Liver (tissue), 9 donors: Measurements from ENCODE around the gene PRKCH. TPM values are rescaled to one million over a fixed set of nuclear protein-coding genes. Genes with fewer than 3 reads are reported as not detected.

Experiments used
- DNase-seq: peaks from one replicate; pipeline ENCODE4 v3.0.0-alpha.2; 2017; ENCODE audit warnings: low spot score
- H3K27ac ChIP-seq, 2 donors: one replicate each; pipeline ENCODE4 v1.7.0; 2013; ENCODE audit warnings: inconsistent platforms in 2 of 2, low read length in 2 of 2, control low read depth in 1 of 2, low read depth in 1 of 2, mild to moderate bottlenecking in 1 of 2
- H3K27me3 ChIP-seq, 4 donors: one replicate each; pipeline versions ENCODE4 v1.6.1 to v1.7.0; 2013; ENCODE audit warnings: low read length in 3 of 4, inconsistent platforms in 1 of 4, mild to moderate bottlenecking in 1 of 4, moderate library complexity in 1 of 4; ENCODE audit not compliant: control insufficient read depth in 4 of 4, insufficient read depth in 4 of 4
- H3K36me3 ChIP-seq, 4 donors: one replicate each; pipeline versions ENCODE4 v1.6.1 to v1.7.0; 2013; ENCODE audit warnings: low read length in 3 of 4, mild to moderate bottlenecking in 3 of 4, low read depth in 1 of 4, moderate library complexity in 1 of 4; ENCODE audit not compliant: control insufficient read depth in 4 of 4, insufficient read depth in 3 of 4
- H3K4me1 ChIP-seq, 4 donors: one replicate each; pipeline versions ENCODE4 v1.6.1 to v1.7.0; 2013; ENCODE audit warnings: low read length in 3 of 4, mild to moderate bottlenecking in 3 of 4, moderate library complexity in 1 of 4; ENCODE audit not compliant: control insufficient read depth in 4 of 4, insufficient read depth in 4 of 4
- H3K4me3 ChIP-seq, 3 donors: one replicate each; pipeline versions ENCODE4 v1.6.1 to v1.7.0; 2013; ENCODE audit warnings: low read length in 3 of 3, control low read depth in 1 of 3, low read depth in 1 of 3, mild to moderate bottlenecking in 1 of 3
- H3K9ac ChIP-seq, 2 donors: one replicate each; pipeline ENCODE4 v1.7.0; 2013; ENCODE audit warnings: low read length in 2 of 2, mild to moderate bottlenecking in 2 of 2, moderate library complexity in 2 of 2, control low read depth in 1 of 2, low read depth in 1 of 2
- H3K9me3 ChIP-seq, 4 donors: one replicate each; pipeline versions ENCODE4 v1.6.1 to v1.7.0; 2013; ENCODE audit warnings: low read length in 3 of 4; ENCODE audit not compliant: control insufficient read depth in 4 of 4
- ATF3 ChIP-seq: IDR thresholded peaks from 2 replicates; pipeline ENCODE4 v1.6.1; 2016; ENCODE audit warnings: antibody characterized with exemption
- CTCF ChIP-seq: fragments of 150-350 bp; IDR thresholded peaks from 2 replicates; pipeline ENCODE4 v1.5.1; 2017; ENCODE audit warnings: improper control_type of control experiment, low read depth, low read length; ENCODE audit not compliant: missing input control
- EGR1 ChIP-seq, 2 donors: IDR thresholded peaks; 2 replicates each; pipeline ENCODE4 v1.6.1; 2016 to 2018; ENCODE audit warnings: antibody characterized with exemption in 2 of 2, low read depth in 2 of 2
- FOXA1 ChIP-seq: IDR thresholded peaks from 2 replicates; pipeline ENCODE4 v1.6.1; 2016; ENCODE audit warnings: antibody characterized with exemption
- FOXA2 ChIP-seq: IDR thresholded peaks from 2 replicates; pipeline ENCODE4 v1.6.1; 2016; ENCODE audit warnings: antibody characterized with exemption
- GABPA ChIP-seq, 2 donors: IDR thresholded peaks in 1 of 2; conservative IDR thresholded peaks in 1 of 2; 2 replicates each; pipeline ENCODE4 v1.6.1; 2016; ENCODE audit warnings: antibody characterized with exemption in 2 of 2, mild to moderate bottlenecking in 1 of 2, moderate library complexity in 1 of 2
- HNF4A ChIP-seq, 2 donors: conservative IDR thresholded peaks; 2 replicates each; pipeline ENCODE4 v1.6.1; 2016; ENCODE audit warnings: antibody characterized with exemption in 2 of 2, mild to moderate bottlenecking in 2 of 2
- HNF4G ChIP-seq: IDR thresholded peaks from 2 replicates; pipeline ENCODE4 v1.6.1; 2016; ENCODE audit warnings: antibody characterized with exemption
- JUND ChIP-seq, 2 donors: IDR thresholded peaks; 2 replicates each; pipeline ENCODE4 v1.6.1; 2016; ENCODE audit warnings: antibody characterized with exemption in 2 of 2
- MAX ChIP-seq: IDR thresholded peaks from 2 replicates; pipeline ENCODE4 v1.6.1; 2016; ENCODE audit warnings: antibody characterized with exemption
- NR2F2 ChIP-seq: IDR thresholded peaks from 2 replicates; pipeline ENCODE4 v1.6.1; 2016; ENCODE audit warnings: antibody characterized with exemption
- RAD21 ChIP-seq, 2 donors: IDR thresholded peaks; 2 replicates each; pipeline ENCODE4 v1.6.1; 2016; ENCODE audit warnings: antibody characterized with exemption in 2 of 2, mild to moderate bottlenecking in 2 of 2
- RXRA ChIP-seq, 2 donors: IDR thresholded peaks; 2 replicates each; pipeline ENCODE4 v1.6.1; 2017 to 2018; ENCODE audit warnings: antibody characterized with exemption in 2 of 2, mild to moderate bottlenecking in 1 of 2
- SP1 ChIP-seq: IDR thresholded peaks from 2 replicates; pipeline ENCODE4 v1.6.1; 2018; ENCODE audit warnings: antibody characterized with exemption, mild to moderate bottlenecking
- TAF1 ChIP-seq: conservative IDR thresholded peaks from 2 replicates; pipeline ENCODE4 v1.6.1; 2016; ENCODE audit warnings: antibody characterized with exemption, mild to moderate bottlenecking
- ZBTB33 ChIP-seq: IDR thresholded peaks from 2 replicates; pipeline ENCODE4 v1.6.1; 2016; ENCODE audit warnings: antibody characterized with exemption
- WGBS: extraction: QIAGEN DNeasy Blood & Tissue Kit; methylation state at CpG from one replicate; pipeline ENCODE4 v1.1.7; 2013; 5-methylcytosine and 5-hydroxymethylcytosine counted together
- polyA plus RNA-seq, 2 donors: library from polyadenylated mRNA; stranded (reverse) in 1 of 2; unstranded in 1 of 2; fragments of 200-250 nt in 1 of 2; fragments of >200 nt in 1 of 2; fragmentation: Nextera tagmentation in 1 of 2; extraction: Ambion mirVana in 1 of 2; gene quantifications; one replicate each; pipeline versions ENCODE4 v1.2.1 to v1.2.3, GENCODE V29; 2013 to 2015
- total RNA-seq, 2 donors: library from RNA; depleted of rRNA; stranded (reverse); fragments of >200 nt; gene quantifications; one replicate each; pipeline ENCODE4 v1.2.3, GENCODE V29; 2014
- donor health status: healthy.
- donor health status: healthy.
- donor health status: healthy.
- donor health status: healthy.
- donor health status: healthy.

The PRKCH gene
- total and polyA plus RNA-seq, 4 donors, result 3.9 to 13.7 (median 7.0) TPM

- no peak for DNase-seq
- Histone ChIP-seq H3K36me3 (no peaks in the 10 kb centered on the region), H3K9ac (no peak overlapping the region), H3K9me3 (no peaks in the 10 kb centered on the region), H3K27ac (no peak overlapping the region), H3K4me1 (no peaks in the 10 kb centered on the region), H3K27me3 (no peaks in the 10 kb centered on the region), H3K4me3 (no peak overlapping the region)
- 92% methylated on average over 6 of the region's 6 CpGs for WGBS
- TF ChIP-seq MAX, result no peak
- no peak for TF ChIP-seq ATF3
- no peak for TF ChIP-seq RXRA (IDR thresholded peaks at IDR 0.05)
- no peak for TF ChIP-seq FOXA1
- no peak for TF ChIP-seq SP1
- no peak for TF ChIP-seq JUND (IDR thresholded peaks at IDR 0.05)
- TF ChIP-seq RAD21 (IDR thresholded peaks at IDR 0.05), result no peak
- TF ChIP-seq HNF4A (conservative IDR thresholded peaks at IDR 0.05), result no peak
- no peak for TF ChIP-seq TAF1
- TF ChIP-seq EGR1 (IDR thresholded peaks at IDR 0.05; ENCODE audit: low read depth in 2 of 2), result no peak
- TF ChIP-seq CTCF, result no peak
Observed at GRCh38 chr14:61510736-61511557, 189.6 kb downstream of the PRKCH start.

- no peak for DNase-seq
- Histone ChIP-seq H3K4me1 (no peaks in the 10 kb centered on the region), H3K27me3 (no peaks in the 10 kb centered on the region), H3K9me3 (no peaks in the 10 kb centered on the region), H3K27ac (no peak overlapping the region), H3K36me3 (no peaks in the 10 kb centered on the region), H3K9ac (no peak overlapping the region), H3K4me3 (no peak overlapping the region)
- no peak for TF ChIP-seq RXRA (IDR thresholded peaks at IDR 0.05)
- no peak for TF ChIP-seq TAF1
- TF ChIP-seq SP1, result no peak
- no peak for TF ChIP-seq MAX
- no peak for TF ChIP-seq EGR1 (IDR thresholded peaks at IDR 0.05; ENCODE audit: low read depth in 2 of 2)
- TF ChIP-seq ZBTB33, result no peak
- TF ChIP-seq HNF4A (conservative IDR thresholded peaks at IDR 0.05), result no peak
- no peak for TF ChIP-seq FOXA2
- TF ChIP-seq NR2F2, result no peak
- TF ChIP-seq GABPA (IDR thresholded peaks at IDR 0.05 in 1 of 2, conservative IDR thresholded peaks at IDR 0.05 in 1 of 2), result no peak
- TF ChIP-seq HNF4G, result no peak
- 82% methylated on average over 6 of the region's 6 CpGs for WGBS
Observed at GRCh38 chr14:61511558-61511948, 190.2 kb downstream of the PRKCH start.
